NOMO-1 treated with DMSO at 0.1 percent for 48 hours (cell line): ENCODE data around the gene ILKAP.
A peak's percentile ranks its signal among the peaks of the same experiment; 100 is the strongest.

Experiments
- DNase-seq: peaks from one replicate; lab custom pipeline; 2025; ENCODE audit not compliant: unreplicated experiment; lab: John Stamatoyannopoulos, UW

Gene ILKAP

GRCh38 chr2:238138331-238139195 is 64.9 kb downstream of the ILKAP start, which contains the start of gene KLHL30:
KLHL30 (plus strand) TSS chr2:238138668; CDS start chr2:238140755, 2,087 bp downstream.
- DNase-seq: peak; percentile 7

GRCh38 chr2:238137885-238138284 is 65.6 kb downstream of the ILKAP start:
- DNase-seq: no peak

GRCh38 chr2:238136820-238137537 is 66.5 kb downstream of the ILKAP start:
- DNase-seq: peak; percentile 24

- no peak for DNase-seq
Measured at GRCh38 chr2:238135601-238136150, 67.8 kb downstream of the ILKAP start.

GRCh38 chr2:238134393-238134785 is 69.1 kb downstream of the ILKAP start:
- no peak for DNase-seq

GRCh38 chr2:238133499-238134392 is 69.7 kb downstream of the ILKAP start:
- no peak for DNase-seq

- DNase-seq: no peak
Measured at GRCh38 chr2:238132463-238133450, 70.7 kb downstream of the ILKAP start.

GRCh38 chr2:238131761-238132462 is 71.6 kb downstream of the ILKAP start:
- DNase-seq: no peak

GRCh38 chr2:238130696-238131628 is 72.5 kb downstream of the ILKAP start:
- DNase-seq: no peak

- DNase-seq: no peak
Measured at GRCh38 chr2:238130111-238130695, 73.3 kb downstream of the ILKAP start.

- DNase-seq: no peak
Measured at GRCh38 chr2:238129166-238130010, 74.1 kb downstream of the ILKAP start.

- DNase-seq: no peak
Measured at GRCh38 chr2:238128534-238129001, 74.9 kb downstream of the ILKAP start.

- no peak for DNase-seq
Measured at GRCh38 chr2:238128061-238128440, 75.4 kb downstream of the ILKAP start.

GRCh38 chr2:238127165-238128060 is 76.1 kb downstream of the ILKAP start:
- no peak for DNase-seq

- DNase-seq: no peak
Measured at GRCh38 chr2:238126775-238127164, 76.7 kb downstream of the ILKAP start.

GRCh38 chr2:238126338-238126737 is 77.2 kb downstream of the ILKAP start:
- DNase-seq: no peak
